ENCODE measurements around the gene DTL.

- no peak for TF ChIP-seq ZNF274 (IDR thresholded peaks at IDR 0.05; ENCODE audit: low read depth, low read length)
- no peak for TF ChIP-seq YY1 (IDR thresholded peaks at IDR 0.05; ENCODE audit: extremely low read depth, insufficient replicate concordance, low read depth, low read length)
- no peak for TF ChIP-seq CTCF (IDR thresholded peaks at IDR 0.05 in 2 of 3, conservative IDR thresholded peaks at IDR 0.05 in 1 of 3; ENCODE audit: borderline replicate concordance in 1 of 3, insufficient read depth in 1 of 3, low read depth in 2 of 3, low read length in 2 of 3)
- TF ChIP-seq EZH2 (IDR thresholded peaks at IDR 0.05), result no peak
- TF ChIP-seq JUND (IDR thresholded peaks at IDR 0.05), result no peak
- TF ChIP-seq MAX (IDR thresholded peaks at IDR 0.05), result no peak
- no peak for TF ChIP-seq POLR2A (IDR thresholded peaks at IDR 0.05; ENCODE audit: borderline replicate concordance, extremely low read depth, insufficient read depth, insufficient read length)
- TF ChIP-seq ATF3 (IDR thresholded peaks at IDR 0.05), result no peak
- TF ChIP-seq REST (IDR thresholded peaks at IDR 0.05; ENCODE audit: low read depth), result no peak
- TF ChIP-seq POLR2AphosphoS5 (IDR thresholded peaks at IDR 0.05; ENCODE audit: low read depth, low read length), result no peak
- no peak for TF ChIP-seq RAD21 (IDR thresholded peaks at IDR 0.05; ENCODE audit: low read depth)
Measured at GRCh38 chr1:212074856-212075255, 39.3 kb downstream of the DTL start.

Measured in HCT116 (cell line).